Vagina (tissue), 2 donors: ENCODE results near the gene ARID4B.

ENCODE experiments used
- CTCF ChIP-seq, 3 experiments: fragments of 450-650 bp in 2 of 3; fragments of 200-600 bp in 1 of 3; sonication (generic) in 1 of 3; IDR thresholded peaks; one replicate each; pipeline ENCODE4 v1.5.1; 2017 to 2019; ENCODE audit warnings: antibody characterized with exemption in 3 of 3, mild to moderate bottlenecking in 2 of 3, moderate library complexity in 2 of 3
- POLR2A ChIP-seq, 2 donors: fragments of 450-650 bp; IDR thresholded peaks; one replicate each; pipeline ENCODE4 v1.6.1; 2017; ENCODE audit warnings: antibody characterized with exemption in 2 of 2, mild to moderate bottlenecking in 2 of 2, moderate library complexity in 2 of 2
- POLR2AphosphoS5 ChIP-seq, 2 donors: sonication (generic); formaldehyde crosslinking; IDR thresholded peaks; one replicate each; pipeline ENCODE4 v1.9.0; 2017; ENCODE audit warnings: antibody characterized with exemption in 2 of 2, mild to moderate bottlenecking in 2 of 2, low read depth in 1 of 2; ENCODE audit not compliant: insufficient read depth in 1 of 2

GRCh38 chr1:235215453-235215852, 112.5 kb downstream of the ARID4B start:
- TF ChIP-seq CTCF (IDR thresholded peaks at IDR 0.05), result no peak
- TF ChIP-seq POLR2AphosphoS5 (IDR thresholded peaks at IDR 0.05; ENCODE audit: insufficient read depth in 1 of 2, low read depth in 1 of 2), result no peak
- TF ChIP-seq POLR2A (IDR thresholded peaks at IDR 0.05), result no peak
